Measurements from ENCODE around the gene TRIM75. TPM values are rescaled to one million over a fixed set of nuclear protein-coding genes. Genes with fewer than 3 reads are reported as not detected.

TRIM75 gene
- total and polyA plus RNA-seq, 2 donors (not counting 3 experiments of a cell fraction or from before 2014, with no cell fraction given), result not detected

DNA sequence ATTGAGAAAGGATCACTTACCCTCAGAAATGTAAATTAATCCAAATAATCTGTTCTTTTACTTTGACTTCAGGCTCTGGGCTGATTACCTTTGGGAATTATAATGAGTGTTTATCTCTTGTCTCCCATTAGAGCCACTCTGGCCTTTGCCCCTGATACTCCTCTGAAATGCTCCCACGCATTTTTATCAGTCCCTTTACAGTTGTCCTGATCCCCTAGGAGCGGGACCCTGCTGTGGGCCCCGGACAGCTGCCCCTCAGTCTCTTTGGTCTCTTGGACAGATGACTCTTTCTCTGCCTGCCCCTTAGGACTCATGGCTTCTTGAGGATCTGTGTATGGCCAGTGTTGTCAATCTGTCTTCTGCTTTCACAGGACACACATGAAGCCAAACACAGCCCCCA is 1.0 kb upstream of the TRIM75 start:
- H2AFZ ChIP-seq (ENCODE audit: low read depth, low read length), result no peak overlapping the region
- CTCF ChIA-PET, result no interaction called here
- TF ChIP-seq, protein P1, sequence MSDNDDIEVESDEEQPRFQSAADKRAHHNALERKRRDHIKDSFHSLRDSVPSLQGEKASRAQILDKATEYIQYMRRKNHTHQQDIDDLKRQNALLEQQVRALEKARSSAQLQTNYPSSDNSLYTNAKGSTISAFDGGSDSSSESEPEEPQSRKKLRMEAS (IDR thresholded peaks at IDR 0.05; ENCODE audit: insufficient read depth, insufficient read length), result no peak
- TF ChIP-seq FOS (IDR thresholded peaks at IDR 0.05; ENCODE audit: borderline replicate concordance, insufficient read depth, low read length) (no peak), EZH2 (IDR thresholded peaks at IDR 0.05; ENCODE audit: borderline replicate concordance, low read depth, low read length, severe bottlenecking) (no peak), POLR2A (IDR thresholded peaks at IDR 0.05; ENCODE audit: low read depth, low read length) (no peak), MYC (IDR thresholded peaks at IDR 0.05; ENCODE audit: low read depth, low read length) (no peak), POLR2AphosphoS5 (IDR thresholded peaks at IDR 0.05; ENCODE audit: insufficient read depth, low read depth, low read length) (no peak), JUN (IDR thresholded peaks at IDR 0.05; ENCODE audit: borderline replicate concordance, insufficient read depth, insufficient read length, low read depth) (no peak), GATA2 (IDR thresholded peaks at IDR 0.05; ENCODE audit: insufficient read depth, insufficient read length, low read depth, low read length) (no peak)
- TF ChIP-seq, protein P2, sequence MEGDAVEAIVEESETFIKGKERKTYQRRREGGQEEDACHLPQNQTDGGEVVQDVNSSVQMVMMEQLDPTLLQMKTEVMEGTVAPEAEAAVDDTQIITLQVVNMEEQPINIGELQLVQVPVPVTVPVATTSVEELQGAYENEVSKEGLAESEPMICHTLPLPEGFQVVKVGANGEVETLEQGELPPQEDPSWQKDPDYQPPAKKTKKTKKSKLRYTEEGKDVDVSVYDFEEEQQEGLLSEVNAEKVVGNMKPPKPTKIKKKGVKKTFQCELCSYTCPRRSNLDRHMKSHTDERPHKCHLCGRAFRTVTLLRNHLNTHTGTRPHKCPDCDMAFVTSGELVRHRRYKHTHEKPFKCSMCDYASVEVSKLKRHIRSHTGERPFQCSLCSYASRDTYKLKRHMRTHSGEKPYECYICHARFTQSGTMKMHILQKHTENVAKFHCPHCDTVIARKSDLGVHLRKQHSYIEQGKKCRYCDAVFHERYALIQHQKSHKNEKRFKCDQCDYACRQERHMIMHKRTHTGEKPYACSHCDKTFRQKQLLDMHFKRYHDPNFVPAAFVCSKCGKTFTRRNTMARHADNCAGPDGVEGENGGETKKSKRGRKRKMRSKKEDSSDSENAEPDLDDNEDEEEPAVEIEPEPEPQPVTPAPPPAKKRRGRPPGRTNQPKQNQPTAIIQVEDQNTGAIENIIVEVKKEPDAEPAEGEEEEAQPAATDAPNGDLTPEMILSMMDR (IDR thresholded peaks at IDR 0.05; ENCODE audit: extremely low read depth in 1 of 2, insufficient read depth in 1 of 2, low read depth in 1 of 2, low read length in 2 of 2), result no peak
- no peak overlapping the region for H3K27ac ChIP-seq (ENCODE audit: insufficient read depth, low read depth, low read length)
- no peak overlapping the region for H3K4me2 ChIP-seq (ENCODE audit: insufficient read depth, low read length)
- H3K79me2 ChIP-seq (ENCODE audit: control insufficient read depth, insufficient read depth, low read length), result no peaks in the 10 kb centered on the region
- H3K9ac ChIP-seq (replicated peaks; ENCODE audit: extremely low read depth, insufficient read depth, low read length), result no peak overlapping the region
- H3K27me3 ChIP-seq (ENCODE audit: control insufficient read depth in 2 of 2, insufficient read depth in 2 of 2, low read length in 2 of 2), result no peaks in the 10 kb centered on the region
- no TSS peak for BruUV-seq (replicated peaks)
- no peaks in the 10 kb centered on the region for H3K36me3 ChIP-seq (ENCODE audit: control insufficient read depth in 2 of 2, extremely low read depth in 1 of 2, insufficient read depth in 2 of 2, low read length in 2 of 2)
- intact Hi-C loops (cut with micrococcal nuclease), result no loop called here
- H3K4me1 ChIP-seq (ENCODE audit: control insufficient read depth, extremely low read depth, insufficient read depth, low read length), result no peaks in the 10 kb centered on the region
- H3K4me3 ChIP-seq (replicated peaks in 1 of 3; ENCODE audit: insufficient read depth in 1 of 3, low read depth in 1 of 3, low read length in 3 of 3), result no peak overlapping the region
- H3K9me3 ChIP-seq (replicated peaks; ENCODE audit: control insufficient read depth, insufficient read depth, low read length), result no peaks in the 10 kb centered on the region
- dilution Hi-C loops (cut with MboI; ENCODE audit: extremely low pct_ligation_motif_present, low sequenced_read_pairs), result no loop called here
- POLR2A ChIA-PET, result no interaction called here
- H4K20me1 ChIP-seq (replicated peaks; ENCODE audit: control insufficient read depth, extremely low read depth, insufficient read depth, low read length), result no peaks in the 10 kb centered on the region
- DNase-seq (ENCODE audit: low read depth, low spot score) (no peak), FAIRE-seq (no peak)
- no peaks in the 10 kb centered on the region for H3K9me1 ChIP-seq (replicated peaks; ENCODE audit: control insufficient read depth, extremely low read depth, insufficient read depth, low read length)
